Body of pancreas (tissue), 4 donors: Measurements from ENCODE around the gene RAF1.

Source experiments
- CTCF ChIP-seq, 7 experiments: fragments of 450-650 bp in 4 of 7; fragments of 200-600 bp in 3 of 7; sonication (generic) in 3 of 7; IDR thresholded peaks; one replicate each; pipeline ENCODE4 v1.5.1; 2016 to 2019; ENCODE audit warnings: antibody characterized with exemption in 7 of 7
- POLR2A ChIP-seq, 3 donors: fragments of 450-650 bp; IDR thresholded peaks; one replicate each; pipeline ENCODE4 v1.6.1; 2016; ENCODE audit warnings: antibody characterized with exemption in 3 of 3, mild to moderate bottlenecking in 2 of 3

- TF ChIP-seq CTCF (IDR thresholded peaks at IDR 0.05): no peak
- TF ChIP-seq POLR2A (IDR thresholded peaks at IDR 0.05): no peak
Observed at GRCh38 chr3:12585970-12586369, 77.9 kb downstream of the RAF1 start.
